Ovary (tissue), 3 donors: ENCODE results near the gene PRRT2.
A peak's percentile ranks its signal among the peaks of the same experiment; 100 is the strongest.

Experiments used
- CTCF ChIP-seq, 3 donors: fragments of 450-650 bp in 2 of 3; fragments of 200-600 bp in 1 of 3; IDR thresholded peaks; one replicate each; pipeline versions ENCODE4 v1.5.1 to v1.8.0; 2016 to 2022; ENCODE audit warnings: antibody characterized with exemption in 3 of 3, mild to moderate bottlenecking in 1 of 3
- EP300 ChIP-seq: sonication (generic); formaldehyde crosslinking; IDR thresholded peaks from one replicate; pipeline ENCODE4 v1.6.1; 2017; ENCODE audit warnings: antibody characterized with exemption
- POLR2A ChIP-seq: fragments of 450-650 bp; IDR thresholded peaks from one replicate; pipeline ENCODE4 v1.6.1; 2017; ENCODE audit warnings: antibody characterized with exemption, mild to moderate bottlenecking, moderate library complexity
- donor health status: DM: no; HTN: no; CAD: no.

- TF ChIP-seq CTCF (IDR thresholded peaks at IDR 0.05) (peak; percentile 78 to 88 (median 84)), POLR2A (no peak), EP300 (no peak)
These were observed 36.7 kb downstream of the PRRT2 start for GRCh38 chr16:29848420-29849297.
